ENCODE measurements around the gene RNF17. TPM values are rescaled to one million over a fixed set of nuclear protein-coding genes. Genes with fewer than 3 reads are reported as not detected.
A peak's percentile ranks its signal among the peaks of the same experiment; 100 is the strongest.

The RNF17 gene
- total RNA-seq, 1 donor from 2014 or later, result not detected

DNA sequence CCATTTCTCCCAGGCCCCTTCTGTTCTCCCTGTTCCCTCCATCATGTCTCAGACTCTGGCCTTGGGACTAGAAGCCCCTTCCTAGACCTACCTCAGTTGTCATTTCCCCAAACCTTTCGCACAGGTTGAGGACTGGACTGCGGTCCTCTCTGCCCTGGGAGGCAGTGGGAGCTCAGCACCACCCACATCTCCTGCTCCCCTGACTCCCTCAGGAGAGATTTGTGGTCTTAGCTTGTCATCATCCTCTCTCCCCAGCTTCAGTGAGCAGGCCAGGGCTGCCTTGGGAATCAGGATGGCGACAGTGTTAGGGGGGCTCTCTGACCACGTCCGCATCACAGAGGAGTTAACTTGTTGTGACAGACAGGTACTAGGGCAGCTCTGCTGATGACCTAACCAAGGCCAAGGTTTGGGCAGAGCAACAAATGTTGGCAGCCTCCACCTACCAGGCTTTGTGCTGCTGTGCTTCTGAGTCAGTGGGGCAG, 25.6 kb upstream of the RNF17 start:
- TF ChIP-seq CTCF (IDR thresholded peaks at IDR 0.05), result no peak
- TF ChIP-seq EZH2phosphoT487 (IDR thresholded peaks at IDR 0.05), result no peak
- no peak for TF ChIP-seq EZH2 (IDR thresholded peaks at IDR 0.05)
- no peak overlapping the region for H3K27ac ChIP-seq
- H3K79me2 ChIP-seq (ENCODE audit: low read depth), result no peaks in the 10 kb centered on the region
- H3K9me3 Mint-ChIP-seq, result no peaks in the 10 kb centered on the region
- H3K9me3 ChIP-seq (ENCODE audit: low read depth), result no peaks in the 10 kb centered on the region
- H3K4me2 ChIP-seq, result no peak overlapping the region
- H3K27me3 ChIP-seq, result peaks cover 9% of the 10 kb centered on the region
- no peak for DNase-seq (ENCODE audit: low spot score)
- H3K27ac Mint-ChIP-seq, result peak overlapping the region; percentile 74
- H3K9ac ChIP-seq, result no peak overlapping the region
- no peaks in the 10 kb centered on the region for H3F3A ChIP-seq (ENCODE audit: low read depth)
- no peaks in the 10 kb centered on the region for H3K36me3 ChIP-seq
- H3K4me3 ChIP-seq, result no peak overlapping the region
- peaks cover 22% of the 10 kb centered on the region for H3K27me3 Mint-ChIP-seq (ENCODE audit: insufficient read depth, low read depth)
- no peaks in the 10 kb centered on the region for H3K36me3 Mint-ChIP-seq
- no peak overlapping the region for H3K4me3 Mint-ChIP-seq
- peaks cover 8% of the 10 kb centered on the region for H3K4me1 Mint-ChIP-seq
- no peak overlapping the region for H2AFZ ChIP-seq (replicated peaks)
- peaks cover 3% of the 10 kb centered on the region for H3K4me1 ChIP-seq
- no peaks in the 10 kb centered on the region for H4K20me1 ChIP-seq (ENCODE audit: low read depth)

DNA sequence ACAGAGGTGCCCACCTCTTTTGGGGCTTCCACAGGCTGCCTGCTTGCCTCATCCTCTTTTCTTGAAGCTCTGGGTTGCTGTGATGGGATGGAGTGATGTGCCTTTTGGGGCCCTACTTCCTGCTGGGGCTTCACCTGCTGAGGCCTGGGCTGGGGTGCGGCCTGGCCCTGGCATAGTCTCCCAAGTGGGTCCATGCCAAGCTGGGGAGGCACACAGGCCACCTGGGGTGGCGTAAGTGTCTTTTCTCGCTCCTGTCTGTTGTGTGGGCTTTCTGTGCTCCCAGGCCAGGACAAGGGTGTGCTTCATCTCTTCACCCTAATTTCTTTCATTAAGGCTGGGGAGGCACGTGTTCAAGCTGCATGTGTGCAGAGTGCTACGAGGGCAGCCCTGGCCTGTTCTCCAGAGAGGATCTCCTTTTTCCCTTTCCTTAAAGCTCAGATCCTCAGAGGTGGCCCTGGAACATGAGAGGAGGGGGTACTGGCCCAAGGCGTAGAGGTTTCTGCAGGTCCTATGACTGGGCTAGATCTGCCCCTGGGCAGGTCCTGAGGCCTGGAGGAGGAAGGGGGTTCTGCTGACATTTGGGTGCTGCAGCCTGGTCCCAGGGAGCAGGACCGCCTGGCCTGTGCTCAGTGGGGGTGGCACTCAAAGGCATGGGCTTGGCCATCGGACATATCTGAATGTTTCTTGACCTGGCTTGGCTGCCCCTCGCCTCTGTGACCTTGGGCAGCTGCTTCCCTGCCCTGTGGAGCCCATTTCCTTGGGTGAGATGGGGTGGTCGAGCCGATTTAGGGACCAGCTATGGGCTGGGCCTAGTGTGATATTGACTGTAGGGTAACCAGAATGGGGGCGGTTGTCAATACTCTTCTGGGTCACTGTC, 23.7 kb upstream of the RNF17 start:
- Histone ChIP-seq H3K9me3 (ENCODE audit: low read depth) (no peaks in the 10 kb centered on the region), H3K36me3 (no peaks in the 10 kb centered on the region), H3K4me1 (peaks cover 3% of the 10 kb centered on the region), H3K79me2 (ENCODE audit: low read depth) (no peaks in the 10 kb centered on the region), H3K27ac (no peak overlapping the region), H2AFZ (replicated peaks) (no peak overlapping the region), H3K9ac (no peak overlapping the region), H4K20me1 (ENCODE audit: low read depth) (peaks cover under 1% of the 10 kb centered on the region), H3K4me3 (no peak overlapping the region), H3K4me2 (no peak overlapping the region), H3F3A (ENCODE audit: low read depth) (no peaks in the 10 kb centered on the region), H3K27me3 (peaks cover 28% of the 10 kb centered on the region)
- Mint-ChIP-seq H3K36me3 (no peaks in the 10 kb centered on the region), H3K4me3 (no peak overlapping the region), H3K9me3 (no peaks in the 10 kb centered on the region), H3K27me3 (ENCODE audit: insufficient read depth, low read depth) (peaks cover 32% of the 10 kb centered on the region), H3K27ac (peak overlapping the region; percentile 69), H3K4me1 (peaks cover 9% of the 10 kb centered on the region)
- TF ChIP-seq EZH2 (IDR thresholded peaks at IDR 0.05), result no peak
- TF ChIP-seq CTCF (IDR thresholded peaks at IDR 0.05), result no peak
- no peak for TF ChIP-seq EZH2phosphoT487 (IDR thresholded peaks at IDR 0.05)
- no peak for DNase-seq (ENCODE audit: low spot score)

DNA sequence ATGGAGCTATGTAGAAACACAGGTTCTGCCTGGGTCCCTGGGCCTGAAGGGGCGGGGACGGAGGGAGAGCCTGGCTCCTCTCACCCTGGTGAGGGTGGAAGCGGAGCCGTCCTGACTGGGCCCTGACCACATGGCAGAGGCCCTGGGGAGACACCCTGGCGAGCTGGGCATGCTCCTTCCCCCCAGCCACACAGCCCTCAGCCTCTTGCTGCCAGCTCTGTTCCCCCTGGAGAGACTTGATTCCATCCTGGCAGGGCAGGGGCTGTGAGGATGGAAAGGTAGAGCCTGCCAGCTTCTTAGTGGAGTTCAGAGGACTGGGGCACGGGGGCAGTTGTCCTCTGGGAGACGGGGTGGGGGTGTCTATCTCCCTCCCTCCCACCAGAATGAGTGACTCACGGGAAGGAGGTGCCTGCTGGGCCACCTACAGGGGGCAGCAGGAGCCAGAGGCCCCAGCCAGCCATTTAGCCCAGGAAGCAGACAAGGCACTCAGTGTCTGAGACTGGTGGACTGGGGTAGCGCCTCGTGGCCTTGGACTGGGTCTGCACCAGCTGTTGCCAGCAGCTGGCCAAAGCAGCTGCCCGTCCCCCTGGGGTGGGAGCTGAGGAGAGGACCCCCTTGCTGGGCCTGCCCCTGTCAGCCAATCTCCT, 22.8 kb upstream of the RNF17 start:
- Mint-ChIP-seq H3K4me1 (peaks cover 10% of the 10 kb centered on the region), H3K4me3 (no peak overlapping the region), H3K27ac (no peak overlapping the region), H3K9me3 (peaks cover 2% of the 10 kb centered on the region), H3K36me3 (no peaks in the 10 kb centered on the region), H3K27me3 (ENCODE audit: insufficient read depth, low read depth) (peaks cover 36% of the 10 kb centered on the region)
- Histone ChIP-seq H3K27me3 (peaks cover 37% of the 10 kb centered on the region), H3K79me2 (ENCODE audit: low read depth) (no peaks in the 10 kb centered on the region), H3F3A (ENCODE audit: low read depth) (no peaks in the 10 kb centered on the region), H3K36me3 (no peaks in the 10 kb centered on the region), H3K9me3 (ENCODE audit: low read depth) (no peaks in the 10 kb centered on the region), H3K4me1 (peaks cover 8% of the 10 kb centered on the region), H3K4me2 (no peak overlapping the region), H2AFZ (replicated peaks) (no peak overlapping the region), H4K20me1 (ENCODE audit: low read depth) (peaks cover 3% of the 10 kb centered on the region), H3K4me3 (no peak overlapping the region), H3K27ac (no peak overlapping the region), H3K9ac (no peak overlapping the region)
- TF ChIP-seq CTCF (IDR thresholded peaks at IDR 0.05) (peak; percentile 35), EZH2phosphoT487 (IDR thresholded peaks at IDR 0.05) (no peak)
- DNase-seq (ENCODE audit: low spot score), result no peak

Measured in neural progenitor cell (in vitro differentiated cells).